Chondrocyte (in vitro differentiated cells): ENCODE data around the gene TXNL4A. TPM values are rescaled to one million over a fixed set of nuclear protein-coding genes. Genes with fewer than 3 reads are reported as not detected.

Source experiments
- DNase-seq: peaks from one replicate; pipeline ENCODE4 v3.0.0; 2021; ENCODE audit warnings: mixed read lengths, low spot score
- H3K27ac Mint-ChIP-seq: one replicate; pipeline ENCODE4 v1.8.0; 2021; ENCODE audit warnings: mild to moderate bottlenecking, moderate library complexity, mixed read lengths; ENCODE audit not compliant: unreplicated experiment
- H3K27me3 Mint-ChIP-seq: 2 replicates; pipeline ENCODE4 v1.8.0; 2021; ENCODE audit warnings: low read depth, mixed read lengths
- H3K36me3 Mint-ChIP-seq: 2 replicates; pipeline ENCODE4 v1.8.0; 2021; ENCODE audit warnings: low read depth, mixed read lengths
- H3K4me1 Mint-ChIP-seq: 2 replicates; pipeline ENCODE4 v1.8.0; 2021; ENCODE audit warnings: low read depth, mild to moderate bottlenecking, mixed read lengths
- H3K4me3 Mint-ChIP-seq: one replicate; pipeline ENCODE4 v1.8.0; 2021; ENCODE audit warnings: mild to moderate bottlenecking, moderate library complexity, mixed read lengths; ENCODE audit not compliant: unreplicated experiment
- H3K9me3 Mint-ChIP-seq: 2 replicates; pipeline ENCODE4 v1.8.0; 2021; ENCODE audit warnings: low read depth, mixed read lengths
- CTCF ChIP-seq: fragments of 200-600 bp; sonication (generic); IDR thresholded peaks from 2 replicates; pipeline ENCODE4 v1.5.0; 2021; ENCODE audit warnings: antibody characterized with exemption, mild to moderate bottlenecking, moderate library complexity
- total RNA-seq: library from RNA; stranded (reverse); gene quantifications from 3 replicates; pipeline ENCODE4 v1.2.1, GENCODE V29; 2021

TXNL4A gene
- total RNA-seq, 1 donor from 2014 or later: 143 TPM

DNA sequence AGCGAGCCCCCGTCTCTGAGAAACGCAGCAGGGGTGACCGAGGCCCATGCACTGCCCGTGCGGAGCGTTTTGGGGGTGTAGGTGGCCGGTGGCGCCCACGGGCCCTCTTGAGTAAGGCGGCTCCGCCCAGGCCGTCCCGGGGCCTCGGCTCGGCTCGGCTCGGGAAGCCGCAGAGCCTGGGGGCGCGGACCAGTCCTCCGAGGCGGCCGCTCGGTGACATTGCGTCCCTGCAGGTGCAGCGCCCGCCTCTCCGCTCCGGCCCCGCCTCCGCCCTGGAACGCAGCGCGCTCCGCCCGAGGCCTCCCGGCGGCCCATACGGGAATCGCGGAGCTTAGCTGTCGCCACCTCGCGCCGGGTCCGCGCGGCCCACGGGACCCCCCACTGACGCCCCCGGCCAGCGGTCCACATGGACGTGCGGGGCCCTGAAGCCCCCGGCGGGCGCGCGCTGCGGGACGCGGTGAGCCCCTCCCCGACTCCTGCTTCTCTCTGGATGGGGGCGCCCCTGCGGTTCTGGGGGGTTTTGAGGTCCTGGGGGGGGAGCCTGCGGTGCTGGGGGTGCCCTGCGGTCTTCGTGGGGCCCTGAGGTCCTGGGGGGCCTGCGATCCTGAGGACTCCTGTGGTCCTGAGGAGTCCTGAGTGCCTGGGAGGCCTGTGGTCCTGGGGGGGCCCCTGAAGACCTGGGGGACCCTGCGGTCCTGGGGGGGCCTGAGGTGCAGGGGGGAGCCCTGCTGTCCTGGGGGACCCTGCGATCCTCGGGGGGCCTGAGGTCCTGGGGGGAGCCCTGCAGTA, 23.8 kb downstream of the TXNL4A start, which contains the start of gene HSBP1L1:
Gene HSBP1L1, plus strand, starts transcription at position 314 of the 789 bp plus-strand sequence. Its CDS starts 93 bp downstream, at position 407.
- H3K27ac Mint-ChIP-seq: peak within 1 kb of the TSS; percentile 87
- TF ChIP-seq CTCF: peak; percentile 49
- H3K4me1 Mint-ChIP-seq: peaks cover 28% of the 10 kb centered on the region
- H3K27me3 Mint-ChIP-seq: no peaks in the 10 kb centered on the region
- DNase-seq: peak; percentile 87
- H3K9me3 Mint-ChIP-seq: no peaks in the 10 kb centered on the region
- H3K36me3 Mint-ChIP-seq: peaks cover 1% of the 10 kb centered on the region
- H3K4me3 Mint-ChIP-seq: peak within 1 kb of the TSS; percentile 63

- DNase-seq: peak; percentile 68
- no peak for TF ChIP-seq CTCF
- Mint-ChIP-seq H3K4me3 (peak overlapping the region; percentile 49), H3K9me3 (no peaks in the 10 kb centered on the region), H3K4me1 (peaks cover 26% of the 10 kb centered on the region), H3K27ac (no peak overlapping the region), H3K36me3 (no peaks in the 10 kb centered on the region), H3K27me3 (no peaks in the 10 kb centered on the region)
These were observed 24.6 kb downstream of the TXNL4A start for GRCh38 chr18:79963658-79964329.

- no peak overlapping the region for H3K4me3 Mint-ChIP-seq
- no peaks in the 10 kb centered on the region for H3K27me3 Mint-ChIP-seq
- no peaks in the 10 kb centered on the region for H3K9me3 Mint-ChIP-seq
- no peak for TF ChIP-seq CTCF
- peak overlapping the region; percentile 34 for H3K27ac Mint-ChIP-seq
- peak; percentile 37 for DNase-seq
- H3K4me1 Mint-ChIP-seq: peaks cover 26% of the 10 kb centered on the region
- H3K36me3 Mint-ChIP-seq: no peaks in the 10 kb centered on the region
These were observed 25.3 kb downstream of the TXNL4A start for GRCh38 chr18:79962835-79963657.

DNA sequence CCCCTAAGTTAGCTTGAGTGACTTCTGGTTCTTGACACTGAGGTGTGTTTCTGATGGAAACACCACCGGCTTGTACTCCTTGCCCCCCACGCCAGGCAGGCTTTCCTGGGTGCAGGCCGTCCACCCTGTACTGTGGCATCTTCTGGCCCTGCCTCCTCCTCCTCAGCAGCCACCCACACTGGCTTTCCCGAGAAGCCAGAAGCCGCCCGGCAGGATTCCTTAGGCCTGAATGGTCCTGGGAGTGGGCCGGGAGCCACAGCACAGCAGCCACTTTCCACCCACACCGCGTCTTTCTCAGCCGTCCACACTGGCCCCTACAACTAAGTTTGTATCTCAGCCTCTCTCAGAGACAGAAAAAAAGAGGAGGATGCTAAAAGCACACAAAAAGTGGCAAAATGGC, 26.1 kb downstream of the TXNL4A start:
- no peak for TF ChIP-seq CTCF
- Mint-ChIP-seq H3K27me3 (no peaks in the 10 kb centered on the region), H3K27ac (peak overlapping the region; percentile 68), H3K4me1 (peaks cover 26% of the 10 kb centered on the region), H3K4me3 (no peak overlapping the region), H3K9me3 (no peaks in the 10 kb centered on the region), H3K36me3 (no peaks in the 10 kb centered on the region)
- DNase-seq: peak; percentile 82
